GM19240 (cell line): ENCODE data around the gene NAGPA.

ENCODE experiments used
- DNase-seq: peaks from one replicate; pipeline ENCODE4 v3.0.0; 2011; ENCODE audit warnings: low spot score; ENCODE audit not compliant: insufficient read length

NAGPA gene

DNA sequence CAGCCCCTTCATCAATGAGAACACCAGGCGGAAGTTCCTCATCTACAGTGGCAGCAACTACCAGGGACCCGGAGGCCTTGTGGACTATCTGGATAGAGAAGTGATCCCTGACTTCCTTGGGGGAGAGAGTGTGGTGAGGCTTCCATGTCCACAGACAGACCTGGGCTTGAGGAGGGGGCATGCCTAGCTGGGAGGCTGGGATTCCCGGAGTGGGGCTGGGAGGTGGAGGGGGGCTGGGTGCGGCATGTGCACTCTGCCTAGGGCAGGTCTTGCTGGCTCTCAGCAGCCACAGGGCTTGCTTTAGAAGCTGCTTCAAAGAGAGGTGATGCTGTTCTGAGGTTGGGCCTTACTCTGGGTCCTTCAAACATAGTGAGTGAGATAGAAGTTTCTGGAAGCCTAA is 27.8 kb downstream of the NAGPA start:
- no peak for DNase-seq

DNA sequence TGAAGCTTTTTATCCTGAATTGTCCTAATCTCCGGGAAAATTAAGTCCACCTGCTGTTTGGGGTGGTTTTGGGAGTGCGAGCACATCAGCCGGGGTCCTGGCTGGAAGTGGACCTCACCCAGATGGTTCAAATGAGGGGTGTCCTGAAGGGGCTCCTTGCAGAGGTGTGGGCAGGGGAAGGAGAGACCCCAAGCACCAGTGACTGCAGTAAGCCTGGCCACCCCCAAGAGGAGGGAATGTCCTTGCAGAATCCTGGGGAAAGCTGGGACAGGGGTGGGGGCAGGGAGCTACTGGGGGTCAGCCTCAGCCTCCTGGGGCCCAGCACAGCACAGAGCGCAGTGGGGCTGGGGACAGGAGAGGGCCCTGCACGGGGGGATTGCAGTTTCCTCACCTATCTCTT is 29.4 kb downstream of the NAGPA start:
- DNase-seq, result no peak

DNA sequence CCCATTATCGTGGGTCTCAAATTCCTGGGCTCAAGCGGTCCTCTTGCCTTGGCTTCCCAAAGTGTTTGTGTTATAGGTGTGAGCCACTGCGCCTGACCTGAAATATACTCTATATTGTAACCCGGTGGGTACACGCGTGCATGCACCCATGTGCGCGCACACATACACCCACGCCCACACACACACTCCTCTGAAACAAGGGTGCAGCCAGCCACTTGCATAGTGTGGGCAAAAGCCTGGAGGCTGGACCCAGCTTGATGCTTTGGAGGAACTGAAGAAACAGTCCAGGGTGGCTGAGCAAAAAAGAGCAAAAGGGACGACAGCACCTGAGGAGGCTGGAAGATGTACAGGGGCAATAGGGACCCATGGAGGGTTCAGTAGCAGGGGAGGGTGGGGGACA is 29.9 kb downstream of the NAGPA start:
- DNase-seq, result no peak

DNA sequence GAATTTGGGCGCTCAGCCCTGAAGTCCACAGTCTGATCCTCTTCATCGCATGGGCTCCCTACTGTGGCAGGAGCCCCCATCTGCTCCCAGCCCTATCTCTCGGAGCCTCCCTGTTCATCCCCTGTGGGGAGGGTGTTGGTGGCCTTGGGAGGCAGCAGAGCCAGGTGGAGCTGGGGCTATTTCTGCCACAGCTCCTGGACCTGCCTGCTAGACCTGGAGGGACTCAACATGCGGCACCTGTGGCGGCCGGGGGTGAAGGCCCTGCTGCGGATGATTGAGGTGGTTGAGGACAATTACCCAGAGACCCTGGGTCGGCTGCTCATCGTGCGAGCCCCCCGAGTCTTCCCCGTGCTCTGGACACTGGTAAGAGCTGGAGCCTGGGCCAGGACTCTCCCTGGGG is 30.5 kb downstream of the NAGPA start:
- no peak for DNase-seq

DNA sequence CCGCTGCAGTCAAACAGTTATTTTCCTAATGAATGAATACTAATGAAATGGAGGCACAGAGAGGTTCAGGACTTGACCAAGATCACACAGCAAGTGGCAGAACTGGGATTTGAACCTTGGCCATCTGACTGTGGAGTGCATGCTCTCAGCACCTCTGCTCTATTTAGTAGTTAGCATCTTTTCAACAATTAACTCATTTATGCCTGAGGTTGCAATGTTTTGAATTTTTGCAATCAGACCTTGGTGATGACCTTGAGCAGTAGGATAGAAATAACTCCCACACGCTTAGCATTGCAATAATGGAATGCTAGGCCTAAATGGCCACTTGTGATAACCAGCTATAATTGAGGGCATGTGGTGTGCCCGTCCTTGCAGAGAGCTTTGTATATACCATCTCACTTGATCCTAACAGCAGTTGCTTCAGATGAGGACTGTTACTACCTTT is 31.0 kb downstream of the NAGPA start:
- DNase-seq, result no peak

DNA sequence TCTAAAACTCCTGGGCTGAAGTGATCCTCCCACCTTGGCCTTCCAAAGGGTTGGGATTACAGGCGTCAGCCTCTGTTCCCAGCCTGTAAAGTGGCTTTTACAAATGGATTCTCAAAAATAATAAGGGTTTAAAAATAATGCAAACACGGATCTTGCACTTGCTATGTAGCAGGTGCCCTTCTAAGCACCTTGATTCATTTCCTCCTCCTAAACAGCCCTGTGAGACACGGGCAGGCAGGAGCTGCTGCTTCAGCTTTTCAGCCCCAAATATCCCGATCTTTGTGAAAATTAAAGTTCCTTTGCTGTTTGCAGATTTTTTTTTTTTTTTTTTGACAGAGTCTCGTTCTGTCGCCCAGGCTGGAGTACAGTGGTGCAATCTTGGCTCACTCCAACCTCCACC is 31.7 kb downstream of the NAGPA start:
- DNase-seq, result no peak

DNA sequence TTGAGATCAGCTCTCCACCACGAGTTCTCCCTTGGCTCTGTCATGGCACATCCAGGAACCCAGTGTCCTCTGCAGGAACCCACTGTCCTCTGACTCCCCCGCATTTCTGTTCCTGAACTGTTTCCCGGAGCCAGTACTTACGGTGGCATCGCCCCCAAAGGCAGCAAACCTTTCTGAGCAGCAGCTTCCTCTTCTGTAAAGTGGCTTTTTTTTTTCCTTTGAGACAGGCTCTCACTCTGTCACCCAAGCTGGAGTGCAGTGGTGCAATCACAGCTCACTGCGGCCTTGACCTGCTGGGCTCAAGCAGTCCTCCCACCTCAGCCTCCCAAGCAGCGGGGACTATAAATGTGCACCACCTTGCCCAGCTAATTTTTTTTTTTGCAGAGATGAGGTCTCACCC is 32.2 kb downstream of the NAGPA start:
- DNase-seq, result no peak

DNA sequence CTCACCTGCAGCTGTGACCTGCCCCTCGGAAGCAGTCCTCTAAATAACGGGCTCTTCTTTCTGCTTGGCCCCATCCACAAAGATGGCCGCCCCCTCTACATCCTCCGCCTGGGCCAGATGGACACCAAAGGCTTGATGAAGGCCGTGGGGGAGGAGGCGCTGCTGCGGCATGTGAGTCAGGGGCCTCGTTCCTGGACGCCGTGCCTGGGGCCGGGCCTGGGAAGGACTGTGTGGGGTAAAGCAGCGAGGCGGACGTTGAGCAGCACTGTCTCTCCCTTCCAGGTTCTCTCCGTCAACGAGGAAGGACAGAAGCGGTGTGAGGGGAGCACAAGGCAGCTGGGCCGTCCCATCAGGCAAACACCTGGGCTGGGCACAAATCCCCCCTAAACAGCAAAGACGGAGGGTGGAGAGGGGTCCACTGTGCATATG is 33.1 kb downstream of the NAGPA start:
- no peak for DNase-seq

DNA sequence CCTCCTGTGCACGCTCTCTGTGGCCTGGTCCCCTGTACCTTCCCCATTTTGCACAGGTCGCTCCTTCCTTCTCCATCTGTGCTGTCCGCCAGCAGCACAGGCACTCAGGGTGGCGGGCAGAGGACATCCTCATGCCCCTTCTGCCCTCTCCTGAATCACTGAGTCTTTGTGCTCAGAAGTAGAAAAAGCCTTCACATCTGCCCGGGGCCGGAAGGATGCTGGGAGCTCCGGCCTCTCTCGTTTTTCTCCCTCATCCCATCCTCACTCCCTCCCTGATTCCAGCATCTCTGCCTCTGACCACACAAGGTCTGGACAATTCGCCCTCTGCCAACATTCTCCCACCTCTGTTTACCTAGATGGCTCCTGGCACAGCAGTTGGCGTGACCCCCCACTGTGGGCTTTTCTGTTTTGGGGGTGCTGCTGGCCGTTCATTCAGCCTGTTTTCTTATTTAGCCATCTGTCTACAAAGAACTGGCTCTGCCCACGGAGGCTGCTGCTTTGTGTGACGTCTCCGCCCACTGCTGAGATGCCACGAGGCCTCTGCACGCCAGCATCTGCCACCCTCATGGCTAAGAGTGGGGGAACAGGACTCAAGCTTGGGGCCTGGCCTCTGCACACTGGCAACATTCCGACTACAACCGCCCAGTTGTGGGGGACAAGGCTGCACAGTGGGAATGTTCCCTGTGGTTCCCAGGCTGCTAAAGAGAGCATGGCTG is 38.9 kb downstream of the NAGPA start:
- DNase-seq, result no peak

DNA sequence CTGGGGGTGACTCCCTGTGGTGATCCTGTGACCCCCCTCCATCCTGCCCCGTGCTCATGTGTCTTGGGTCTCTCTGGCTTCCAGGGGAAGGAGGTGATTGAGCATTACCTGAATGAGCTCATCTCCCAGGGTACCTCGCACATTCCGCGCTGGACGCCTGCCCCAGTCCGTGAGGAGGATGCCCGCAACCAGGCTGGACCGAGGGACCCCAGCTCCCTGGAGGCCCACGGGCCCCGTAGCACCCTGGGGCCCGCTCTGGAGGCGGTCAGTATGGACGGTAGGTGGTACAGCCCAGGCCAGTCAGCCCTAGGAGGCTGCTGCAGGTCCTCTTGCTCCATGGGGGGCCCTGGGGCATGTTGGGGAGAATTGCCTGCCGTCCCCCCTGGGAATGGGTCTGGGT is 42.0 kb downstream of the NAGPA start:
- DNase-seq, result no peak

DNA sequence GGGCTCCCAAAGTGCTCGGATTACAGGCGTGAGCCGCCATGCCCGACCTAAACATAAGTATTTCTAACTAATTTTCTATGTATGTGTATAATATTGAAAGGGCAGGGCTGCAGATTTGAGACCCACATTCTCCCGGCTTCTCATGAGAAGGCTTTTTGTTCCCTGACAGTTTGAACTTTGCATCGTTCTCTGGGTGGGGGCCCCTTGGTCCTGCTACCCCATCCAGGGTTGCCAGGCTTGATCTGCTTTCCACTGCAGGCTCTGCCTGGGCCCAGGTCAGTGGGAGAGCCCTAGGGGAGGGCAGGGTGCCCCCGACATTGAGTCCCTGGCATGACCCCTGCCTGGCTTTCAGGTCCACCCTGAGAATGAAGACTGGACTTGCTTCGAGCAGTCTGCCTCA is 43.3 kb downstream of the NAGPA start:
- DNase-seq, result no peak

DNA sequence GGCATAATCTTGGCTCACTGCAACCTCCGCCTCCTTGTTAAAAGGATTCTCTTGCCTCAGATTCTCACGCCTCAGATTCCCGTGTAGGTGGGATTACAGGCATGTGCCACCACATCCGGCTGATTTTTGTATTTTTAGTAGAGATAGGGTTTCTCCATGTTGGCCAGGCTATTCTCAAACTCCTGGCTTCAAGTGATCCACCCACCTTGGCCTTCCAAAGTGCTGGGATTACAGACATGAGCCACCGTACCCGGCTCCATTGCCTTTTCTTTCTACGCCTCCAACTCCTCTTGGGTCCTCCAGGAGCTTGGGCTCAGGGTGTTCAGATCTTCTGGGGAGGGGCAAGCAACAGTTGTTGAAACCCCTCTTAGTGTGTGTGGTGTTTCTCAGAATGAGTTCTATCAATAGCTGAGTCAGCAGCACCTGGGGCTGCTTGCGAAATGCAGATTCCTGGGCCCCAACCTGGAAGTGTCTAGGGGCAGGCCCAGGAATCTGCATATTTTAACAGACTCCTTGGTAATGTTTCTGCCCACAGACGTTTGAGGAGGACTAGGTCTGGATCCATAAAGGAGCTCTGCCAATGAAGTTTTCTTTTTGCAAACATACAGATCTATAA is 44.2 kb downstream of the NAGPA start:
- DNase-seq, result no peak

DNA sequence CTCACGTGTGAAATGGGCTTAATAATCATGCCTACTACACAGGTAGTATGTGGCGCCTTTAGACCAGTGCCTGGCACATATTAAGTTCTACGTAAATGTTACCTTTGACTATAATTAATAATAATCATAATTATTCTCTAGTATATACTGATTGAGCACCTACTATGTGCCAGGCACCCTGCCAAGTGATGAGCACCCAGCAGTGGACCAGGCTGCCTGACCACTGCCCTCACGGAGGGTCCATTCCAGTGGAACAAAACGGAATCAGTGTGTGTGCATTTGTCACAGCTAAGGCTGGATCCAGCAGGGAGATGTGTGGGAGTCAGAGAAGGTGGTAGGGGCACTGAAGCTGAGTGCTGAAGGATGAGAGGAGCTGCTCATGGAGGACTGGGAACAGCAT is 45.1 kb downstream of the NAGPA start:
- no peak for DNase-seq

DNA sequence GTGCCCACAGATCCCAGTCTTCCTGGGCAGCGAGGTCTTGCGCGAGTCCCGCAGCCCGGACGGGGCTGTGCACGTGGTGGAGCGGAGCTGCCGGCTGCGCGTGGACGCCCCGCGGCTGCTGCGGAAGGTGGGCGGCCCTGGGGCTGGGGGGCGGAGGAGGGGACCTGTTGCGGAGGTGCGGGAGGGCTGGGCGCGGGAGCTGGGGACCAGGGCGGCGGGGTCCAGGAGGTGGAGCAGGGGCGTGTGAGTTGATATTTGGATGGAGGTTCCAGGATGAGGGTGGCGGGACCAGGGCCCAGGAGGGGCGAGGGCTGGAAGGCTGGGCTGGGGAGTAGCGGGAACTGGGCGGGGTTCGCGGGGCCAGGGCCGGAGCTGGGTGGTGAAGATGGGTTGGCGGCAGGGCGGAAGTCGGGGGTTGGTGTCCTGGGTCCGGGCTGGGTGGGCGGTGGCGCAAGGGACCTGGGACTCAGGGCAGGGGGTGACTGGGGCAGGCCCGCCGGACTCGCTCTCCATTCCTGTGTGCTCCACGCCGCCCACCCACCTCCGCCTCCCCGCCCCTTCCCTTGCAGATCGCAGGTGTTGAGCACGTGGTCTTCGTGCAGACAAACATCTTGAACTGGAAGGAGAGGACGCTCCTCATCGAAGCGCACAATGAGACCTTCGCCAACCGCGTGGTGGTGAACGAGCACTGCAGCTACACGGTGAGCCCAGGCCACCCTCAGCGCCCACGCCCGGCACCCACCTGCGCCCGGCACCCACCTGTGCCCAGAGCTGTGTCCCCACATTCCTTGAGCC is 46.0 kb downstream of the NAGPA start:
- DNase-seq, result no peak

DNA sequence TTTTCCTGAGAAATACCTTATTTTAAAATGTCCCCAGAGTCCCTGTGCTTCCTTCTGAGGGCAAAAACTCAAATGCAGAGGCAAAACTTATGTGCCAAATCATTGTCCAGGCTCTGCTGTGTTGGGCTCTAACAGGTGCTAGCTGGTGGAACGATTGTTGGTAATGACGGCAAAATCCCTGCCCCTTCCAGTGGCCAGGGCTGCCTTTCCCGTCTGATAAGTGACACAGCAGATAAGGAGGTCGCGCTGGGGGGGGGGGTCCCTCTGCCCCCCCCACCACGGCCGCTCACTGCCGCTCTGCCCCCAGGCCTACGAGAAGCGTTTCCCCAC is 46.5 kb downstream of the NAGPA start:
- no peak for DNase-seq

DNA sequence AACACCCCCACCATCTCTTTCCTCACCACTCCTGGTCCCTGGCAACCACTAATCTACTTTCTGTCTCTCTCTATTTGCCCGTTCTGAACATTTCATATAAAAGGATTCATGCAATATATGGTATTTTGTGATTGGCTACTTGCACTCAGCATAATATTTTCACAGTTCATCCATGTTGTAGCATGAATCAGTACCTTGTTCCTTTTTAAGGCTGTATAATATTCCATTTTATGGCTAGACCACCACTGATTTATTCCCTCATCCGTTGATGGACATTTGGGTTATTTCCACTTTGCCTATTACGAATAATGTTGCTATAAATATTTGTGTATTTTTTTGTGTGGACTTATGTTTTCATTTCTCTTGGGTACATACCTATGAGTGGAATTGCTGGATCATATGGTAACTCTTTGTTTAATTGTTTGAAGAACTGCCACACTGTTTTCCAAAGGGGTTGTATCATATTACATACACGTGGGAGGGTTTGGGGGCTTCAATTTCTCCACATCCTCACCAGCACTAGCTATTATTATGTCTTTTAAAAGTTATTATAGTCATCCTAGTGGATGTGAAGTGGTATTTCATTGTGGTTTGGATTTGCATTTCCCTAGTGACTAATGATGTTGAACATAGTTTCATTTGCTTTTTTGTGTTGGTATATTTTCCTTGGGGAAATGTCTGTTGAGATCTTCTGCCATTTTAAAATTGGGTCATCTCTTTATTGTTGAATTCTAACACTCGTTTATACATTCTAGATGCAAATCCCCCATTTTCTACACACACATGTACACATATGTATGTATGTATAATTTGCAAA is 49.4 kb downstream of the NAGPA start:
- DNase-seq, result no peak

DNA sequence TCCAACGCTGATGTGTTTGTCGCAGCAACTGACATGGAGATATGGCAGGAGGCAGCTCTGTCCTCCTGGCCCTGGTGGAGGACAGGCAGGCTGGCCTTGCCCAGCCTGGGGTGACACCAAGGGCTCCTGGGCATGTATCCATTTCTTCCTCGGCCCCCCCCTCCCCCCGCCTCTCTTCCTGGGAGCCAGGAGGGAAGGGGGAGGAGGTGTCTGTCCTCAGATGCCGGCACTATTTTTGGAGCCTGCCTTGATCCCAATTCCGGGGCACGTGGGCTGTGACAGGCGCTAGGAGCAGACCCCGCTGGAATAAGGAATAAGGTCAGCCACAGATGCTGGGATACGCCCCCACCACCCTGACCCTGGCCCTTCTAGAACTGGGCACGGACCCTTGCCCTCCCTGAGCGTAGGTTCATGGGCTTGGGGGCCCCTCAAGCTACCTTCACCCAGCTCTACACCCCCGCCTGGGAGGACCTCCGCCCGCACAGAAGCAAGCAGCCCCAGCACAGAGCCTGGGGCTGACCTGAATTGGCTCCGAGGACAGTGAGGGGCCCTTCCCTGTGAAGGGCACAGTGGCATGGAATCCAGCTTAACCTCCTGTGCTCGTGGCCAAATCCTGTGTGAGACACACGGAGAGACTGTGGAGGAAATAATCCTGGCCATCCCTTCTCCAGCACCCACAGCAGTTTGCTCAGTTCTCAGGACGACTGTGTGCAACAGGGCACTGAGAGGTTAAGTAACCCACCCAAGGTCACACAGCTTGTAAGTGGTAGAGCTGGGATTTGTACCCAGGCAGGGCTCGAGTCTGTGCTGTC is 51.5 kb downstream of the NAGPA start:
- no peak for DNase-seq

DNA sequence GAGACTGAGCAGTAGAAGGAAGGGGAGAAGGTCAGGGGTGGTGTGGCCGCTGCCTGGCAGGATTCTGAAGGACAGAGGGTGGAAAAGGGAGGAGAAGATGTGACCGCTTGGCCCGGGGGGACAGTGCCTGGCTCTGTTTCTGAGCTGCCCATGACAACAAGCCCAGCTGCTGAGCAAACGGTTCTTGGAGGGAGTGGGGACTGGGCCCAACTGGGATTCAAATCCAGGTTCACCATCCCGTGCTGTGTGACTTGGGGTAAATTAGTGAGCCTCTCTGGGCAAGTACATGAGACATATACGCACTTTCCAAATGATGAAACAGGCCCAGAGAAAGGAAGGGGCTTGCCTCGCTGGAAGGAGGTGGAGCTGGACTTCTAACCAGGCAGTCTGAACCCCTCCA is 52.3 kb downstream of the NAGPA start:
- DNase-seq, result no peak

DNA sequence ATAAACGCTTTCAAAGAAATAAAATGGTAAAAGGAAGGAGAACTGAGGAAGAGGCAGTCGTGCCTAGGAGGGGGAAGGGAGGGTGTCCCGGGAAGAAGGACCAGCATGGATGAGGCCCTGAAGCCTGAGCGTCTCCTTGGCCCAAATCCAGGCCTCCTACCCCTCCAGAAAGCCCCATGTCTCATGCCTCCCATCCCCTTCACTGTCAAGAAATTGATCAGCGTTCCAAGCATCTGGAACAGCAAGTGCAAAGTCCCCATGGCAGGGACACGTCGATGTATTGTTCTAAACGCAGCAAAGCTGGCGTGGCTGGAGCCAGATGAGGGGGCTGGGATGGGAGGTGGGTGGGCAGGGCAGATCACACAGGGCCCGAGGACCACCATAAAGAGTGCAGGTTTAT is 53.0 kb downstream of the NAGPA start:
- DNase-seq, result no peak

DNA sequence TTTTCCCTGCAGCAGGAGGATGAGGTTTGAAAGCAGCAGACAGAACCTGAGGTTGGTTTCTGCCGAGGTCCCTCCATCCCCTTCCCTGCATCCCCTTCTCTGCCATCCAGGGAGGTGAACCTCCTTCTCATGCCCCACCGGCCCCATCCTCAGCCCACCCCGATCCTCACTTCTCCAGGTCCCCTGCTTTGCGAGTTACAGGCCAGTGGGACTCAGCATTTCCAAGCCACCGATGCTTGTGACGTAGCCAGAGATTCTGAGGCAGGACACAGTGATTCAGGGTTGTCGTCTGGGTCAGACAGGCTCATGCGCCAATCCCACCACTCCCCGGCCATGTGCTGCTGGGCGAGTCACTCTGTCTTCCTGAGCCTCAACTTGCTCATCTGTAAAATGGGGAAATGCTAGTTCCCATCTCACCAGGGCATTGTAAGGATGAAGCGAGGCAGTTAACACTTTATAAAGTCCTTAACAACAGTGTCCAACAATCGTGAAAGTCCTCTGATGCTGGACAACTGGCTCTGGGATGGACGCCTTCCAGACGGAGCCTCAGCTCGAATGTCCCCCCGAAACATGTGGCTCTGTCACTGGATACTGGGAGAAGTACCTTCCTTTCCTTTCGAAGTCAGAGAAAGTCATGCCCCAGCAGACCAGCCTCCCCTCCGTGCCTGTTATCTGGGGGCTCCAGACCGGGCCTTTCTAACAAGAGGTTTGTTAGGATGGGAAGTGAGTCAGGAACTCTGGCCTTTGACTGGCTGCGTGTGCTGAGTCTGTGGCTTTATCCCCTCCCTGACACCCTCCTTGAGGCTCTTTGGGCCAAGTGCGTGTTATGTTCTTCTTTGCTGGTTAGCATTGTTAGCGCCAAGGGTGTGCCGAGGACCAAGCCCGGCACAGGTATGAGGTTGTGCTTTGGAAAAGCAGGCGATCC is 53.7 kb downstream of the NAGPA start:
- DNase-seq, result no peak
